Fibroblast of mammary gland (primary cell): ENCODE results near the gene ITGAE.

Source experiments
- DNase-seq: peaks from one replicate; pipeline ENCODE4 v3.0.0-alpha.2; 2010; ENCODE audit warnings: low read depth
- H3K4me3 ChIP-seq: 2 replicates; pipeline ENCODE4 v1.5.1; 2011; ENCODE audit warnings: low read depth, mild to moderate bottlenecking, low read length, moderate library complexity; ENCODE audit not compliant: control insufficient read depth
- CTCF ChIP-seq: conservative IDR thresholded peaks from 2 replicates; pipeline ENCODE4 v1.5.1; 2011; ENCODE audit warnings: low read depth, low read length, inconsistent platforms; ENCODE audit not compliant: control insufficient read depth, insufficient read depth

ITGAE gene

GRCh38 chr17:3723188-3723555, 77.8 kb downstream of the ITGAE start:
- H3K4me3 ChIP-seq = peak overlapping the region; percentile 89
- no peak for TF ChIP-seq CTCF
- no peak for DNase-seq

GRCh38 chr17:3722716-3723115, 78.3 kb downstream of the ITGAE start:
- peak; percentile 49 for DNase-seq
- peak overlapping the region; percentile 89 for H3K4me3 ChIP-seq
- TF ChIP-seq CTCF = no peak

- DNase-seq = no peak
- no peak overlapping the region for H3K4me3 ChIP-seq
- no peak for TF ChIP-seq CTCF
Observed at GRCh38 chr17:3719265-3719664, 81.7 kb downstream of the ITGAE start.

- H3K4me3 ChIP-seq = no peak overlapping the region
- no peak for TF ChIP-seq CTCF
- no peak for DNase-seq
Observed at GRCh38 chr17:3718201-3718600, 82.8 kb downstream of the ITGAE start.

- H3K4me3 ChIP-seq = no peak overlapping the region
- TF ChIP-seq CTCF = no peak
- DNase-seq = no peak
Observed at GRCh38 chr17:3715296-3715695, 85.7 kb downstream of the ITGAE start.

- H3K4me3 ChIP-seq = no peak overlapping the region
- DNase-seq = no peak
- no peak for TF ChIP-seq CTCF
Observed at GRCh38 chr17:3712811-3713463, 88.1 kb downstream of the ITGAE start.

GRCh38 chr17:3710951-3711383, 90.0 kb downstream of the ITGAE start:
- no peak overlapping the region for H3K4me3 ChIP-seq
- peak; percentile 64 for DNase-seq
- no peak for TF ChIP-seq CTCF
